Stimulated activated CD4-positive, alpha-beta T cell treated with anti-CD3 and anti-CD28 coated beads, TNF-alpha, amount 100 ng/mL, for 1 hour (primary cell): ENCODE data around the gene EIF6.

Source experiments
- DNase-seq, 3 donors: peaks; one replicate each; pipeline ENCODE4 v3.0.0-alpha.2; 2020; ENCODE audit warnings: low read depth in 3 of 3, low spot score in 1 of 3

Gene EIF6

DNA sequence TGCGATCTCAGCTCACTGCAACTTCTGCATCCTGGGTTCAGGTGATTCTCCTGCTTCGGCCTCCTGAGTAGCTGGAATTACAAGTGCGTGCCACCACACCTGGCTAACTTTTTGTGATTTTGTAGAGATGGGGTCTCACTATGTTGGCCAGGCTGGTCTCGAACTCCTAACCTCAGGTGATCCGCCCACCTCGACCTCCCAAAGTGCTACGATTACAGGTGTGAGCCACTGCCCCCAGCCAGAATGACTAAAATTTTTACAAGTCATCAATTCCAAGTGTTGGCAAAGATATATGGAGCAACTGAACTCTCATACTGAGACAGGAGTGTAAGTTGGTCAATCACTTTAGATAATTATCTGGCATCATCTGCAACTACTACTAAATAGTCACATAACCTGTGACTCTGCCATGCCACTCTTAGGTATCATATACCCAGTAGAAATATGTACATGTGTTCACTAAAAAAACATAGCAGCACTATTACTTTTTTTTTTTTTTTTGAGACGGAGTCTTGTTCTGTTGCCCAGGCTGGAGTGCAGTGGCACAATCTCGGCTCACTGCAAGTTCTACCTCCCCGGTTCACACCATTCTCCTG lies 3.0 kb downstream of the EIF6 start:
- DNase-seq: no peak

DNA sequence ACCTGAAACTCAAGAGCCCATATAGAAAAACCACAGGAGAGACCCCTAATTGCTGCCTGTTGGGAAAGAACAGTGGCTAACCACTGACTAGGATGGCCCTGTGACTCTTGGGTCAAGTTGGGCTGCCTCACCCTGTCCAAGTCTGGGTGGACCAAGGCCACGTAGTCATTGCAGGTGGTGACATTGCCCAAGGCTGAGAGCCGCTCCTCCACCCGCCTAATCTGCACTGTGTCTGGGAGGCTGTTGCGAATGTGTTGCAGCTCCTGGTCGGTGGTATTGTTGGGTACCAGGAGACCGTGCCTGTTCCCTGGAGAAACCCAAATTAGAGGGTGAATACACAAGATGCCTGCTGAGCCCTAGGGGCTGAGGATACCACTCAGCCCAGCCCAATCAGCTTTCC lies 4.0 kb downstream of the EIF6 start:
- DNase-seq: no peak

DNA sequence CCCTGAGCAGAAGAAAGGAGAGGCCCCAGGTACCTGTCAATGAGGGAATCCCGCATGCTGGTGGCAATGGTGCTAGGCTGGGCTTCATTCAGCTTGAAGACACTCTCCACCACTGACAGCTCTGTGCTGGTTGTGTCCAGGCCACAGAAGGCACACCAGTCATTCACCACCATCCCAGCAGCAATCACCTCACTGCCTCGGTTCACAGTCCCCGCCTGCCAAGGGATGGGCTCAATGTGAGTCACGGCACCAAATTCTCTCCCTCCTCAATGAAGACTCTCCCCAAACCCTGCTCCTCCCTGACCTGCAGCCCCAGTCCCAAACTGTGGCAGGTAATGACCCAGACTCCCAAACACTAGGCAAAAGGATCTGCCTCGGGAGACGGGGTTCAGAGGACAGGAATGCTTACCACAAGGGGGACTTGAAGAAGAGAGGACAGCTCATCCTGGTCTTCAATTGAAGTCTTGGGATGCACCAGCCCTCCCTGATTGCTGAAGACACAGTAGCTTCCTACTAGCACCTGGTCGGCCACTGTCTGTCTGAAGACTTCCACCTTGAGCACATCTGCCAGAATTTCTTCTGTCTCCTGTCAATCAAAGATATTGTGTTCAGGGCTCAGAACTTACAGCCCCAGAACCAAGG lies 4.9 kb downstream of the EIF6 start:
- no peak for DNase-seq

GRCh38 chr20:35279040-35279439 lies 5.5 kb downstream of the EIF6 start:
- DNase-seq: no peak

DNA sequence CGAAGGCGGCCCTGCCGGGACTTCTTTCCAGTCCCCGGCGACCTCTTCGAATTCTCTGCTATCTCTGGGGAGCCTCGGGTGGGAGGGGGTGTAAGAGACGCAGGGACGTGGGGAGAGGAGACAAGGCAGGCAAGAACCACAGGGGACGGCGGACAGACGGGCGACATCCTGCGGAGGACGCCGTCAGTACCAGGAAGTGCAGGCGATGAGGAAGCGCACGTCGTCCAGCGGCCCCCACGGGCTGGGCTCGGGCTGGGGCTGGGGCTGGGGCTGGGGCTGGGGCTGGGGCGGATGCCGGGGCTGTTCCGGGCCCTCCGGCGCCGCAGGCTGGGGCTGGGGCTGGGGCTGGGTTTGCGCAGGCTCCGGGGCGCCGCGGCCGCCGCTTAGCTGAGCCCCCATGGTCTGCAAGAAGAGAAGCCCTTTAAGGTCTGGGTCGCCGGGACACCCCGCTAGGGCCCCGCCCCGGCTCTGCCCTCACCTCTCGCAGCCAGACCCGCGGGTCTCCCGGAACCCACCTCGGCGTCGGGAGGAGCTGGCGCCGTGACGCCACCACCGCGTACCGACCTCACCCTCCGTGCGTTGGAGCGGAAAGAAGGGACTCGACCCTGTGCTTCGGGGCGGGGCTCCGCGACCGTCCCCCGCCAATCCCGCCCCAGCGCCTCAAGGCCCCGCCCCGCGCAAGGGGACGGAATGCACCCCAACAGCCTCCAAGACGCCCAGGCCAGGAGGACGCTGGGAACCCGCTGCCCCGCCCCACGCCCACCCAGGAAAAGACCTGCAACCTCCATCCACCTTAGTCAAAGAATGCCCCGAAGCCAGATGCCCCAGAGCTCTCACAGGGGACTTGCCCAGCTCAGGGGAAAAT lies 6.8 kb downstream of the EIF6 start, which contains the start of gene MMP24OS:
MMP24OS (minus strand) TSS at position 592 of the 865 bp plus-strand sequence; CDS start at position 399, 193 bp downstream.
- peak; percentile 69 to 78 (median 70) for DNase-seq

GRCh38 chr20:35277127-35277526 lies 7.4 kb downstream of the EIF6 start:
- DNase-seq: no peak

DNA sequence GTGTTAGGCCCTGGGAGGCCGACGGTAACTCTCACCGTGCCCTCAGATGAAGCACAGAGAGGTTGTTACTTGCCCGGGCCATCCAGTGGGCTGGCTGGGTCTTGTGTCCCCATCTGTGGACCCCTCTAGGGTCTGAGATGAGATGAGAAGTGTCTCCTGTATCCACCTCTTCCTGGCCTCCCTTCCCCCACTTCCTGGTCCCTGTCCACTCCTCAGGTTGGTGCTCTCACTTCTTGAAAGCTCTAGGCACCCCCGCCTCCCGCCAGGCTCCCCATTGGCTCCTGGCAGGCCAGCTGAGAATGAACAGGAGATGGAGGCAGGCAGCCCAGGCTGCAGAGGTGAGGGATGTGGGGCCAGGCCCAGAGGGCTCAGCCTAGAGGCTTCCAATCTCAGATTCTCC lies 8.2 kb downstream of the EIF6 start:
- no peak for DNase-seq

DNA sequence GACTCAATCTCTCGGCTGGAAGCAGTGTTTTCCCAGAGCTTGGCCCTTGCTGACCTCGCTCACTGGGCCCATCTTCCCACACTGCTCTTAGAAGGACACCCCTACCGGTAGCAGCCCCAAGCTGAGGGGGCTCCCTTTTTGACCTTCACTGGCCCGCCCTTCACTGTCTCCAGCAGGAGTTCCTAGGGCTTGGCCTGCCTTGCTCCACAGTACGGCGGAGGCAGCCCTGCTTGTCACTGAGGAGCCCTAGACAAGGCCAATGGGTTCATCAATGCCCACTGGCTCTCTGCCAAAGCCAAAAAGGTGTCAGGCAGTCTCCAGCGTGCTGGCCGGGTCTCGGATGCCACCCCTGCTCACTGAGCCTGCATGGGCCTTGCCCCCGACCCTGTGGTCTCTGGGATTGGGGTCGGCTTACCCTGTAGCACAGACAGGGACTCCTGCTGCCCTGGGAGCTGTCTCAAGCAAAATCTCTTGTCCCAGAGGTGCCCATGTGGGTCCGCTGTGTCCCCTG lies 8.8 kb downstream of the EIF6 start:
- no peak for DNase-seq

DNA sequence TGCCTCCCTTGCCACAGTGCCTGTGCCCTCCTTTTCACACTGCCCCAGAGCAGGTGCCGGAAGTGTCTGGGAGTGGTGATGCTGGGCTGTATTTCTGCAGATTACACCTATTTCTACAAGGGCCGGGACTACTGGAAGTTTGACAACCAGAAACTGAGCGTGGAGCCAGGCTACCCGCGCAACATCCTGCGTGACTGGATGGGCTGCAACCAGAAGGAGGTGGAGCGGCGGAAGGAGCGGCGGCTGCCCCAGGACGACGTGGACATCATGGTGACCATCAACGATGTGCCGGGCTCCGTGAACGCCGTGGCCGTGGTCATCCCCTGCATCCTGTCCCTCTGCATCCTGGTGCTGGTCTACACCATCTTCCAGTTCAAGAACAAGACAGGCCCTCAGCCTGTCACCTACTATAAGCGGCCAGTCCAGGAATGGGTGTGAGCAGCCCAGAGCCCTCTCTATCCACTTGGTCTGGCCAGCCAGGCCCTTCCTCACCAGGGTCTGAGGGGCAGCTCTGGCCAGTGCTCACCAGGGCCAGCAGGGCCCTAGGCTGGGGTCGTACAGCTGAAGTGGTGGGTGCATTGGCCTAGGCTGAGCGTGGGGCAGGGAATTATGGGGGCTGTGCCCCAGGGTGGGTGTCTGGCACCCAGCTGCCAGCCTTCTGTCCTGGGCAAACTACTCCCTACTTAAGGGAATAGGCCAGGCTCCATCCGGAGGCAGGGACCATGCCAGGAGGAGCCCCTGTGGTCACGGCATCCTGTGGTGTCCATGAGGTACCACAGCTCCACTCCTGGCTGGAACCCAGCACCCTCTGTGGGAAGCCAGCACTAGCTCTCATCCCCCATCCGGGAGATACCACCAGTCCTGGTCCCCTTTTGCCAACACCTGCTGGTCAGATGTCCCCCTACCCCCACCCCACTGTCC lies 10.1 kb downstream of the EIF6 start:
- no peak for DNase-seq

DNA sequence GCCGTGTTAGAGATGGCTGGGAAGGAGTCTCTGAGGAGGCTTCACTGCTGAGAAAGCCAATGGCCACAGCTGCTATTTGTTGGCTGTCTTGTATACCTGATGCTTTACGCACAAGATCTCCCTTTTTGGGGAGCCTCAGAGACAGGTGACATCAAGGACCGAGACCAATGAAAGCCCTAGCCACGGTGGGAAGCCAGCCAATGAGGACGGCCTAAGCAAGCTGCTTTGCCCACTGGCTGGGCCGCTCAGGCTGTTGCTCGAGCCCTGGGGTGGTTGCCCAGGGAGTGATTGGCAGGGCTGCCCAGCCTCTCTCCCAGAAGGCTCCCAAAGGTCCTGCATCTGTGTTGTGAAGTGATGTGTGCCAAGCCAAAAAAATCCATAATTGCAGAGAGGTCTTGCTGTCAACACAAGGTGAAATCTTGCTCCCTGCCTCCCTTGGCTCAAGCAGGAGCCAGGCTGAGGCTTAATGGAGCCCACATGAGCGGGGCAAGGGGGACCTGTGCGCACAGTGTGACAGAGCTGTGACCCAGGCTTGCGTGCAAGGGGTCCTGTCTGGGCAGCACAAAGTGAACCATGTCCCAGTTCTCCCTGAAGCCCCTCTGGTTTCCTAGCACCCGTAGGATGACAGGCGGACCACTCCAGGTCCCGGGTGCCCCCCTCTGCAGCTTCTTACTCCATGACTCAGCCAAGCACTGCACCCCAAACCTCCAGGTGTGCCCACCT lies 11.0 kb downstream of the EIF6 start:
- DNase-seq: no peak

GRCh38 chr20:35271904-35272303 lies 12.7 kb downstream of the EIF6 start:
- DNase-seq: no peak

DNA sequence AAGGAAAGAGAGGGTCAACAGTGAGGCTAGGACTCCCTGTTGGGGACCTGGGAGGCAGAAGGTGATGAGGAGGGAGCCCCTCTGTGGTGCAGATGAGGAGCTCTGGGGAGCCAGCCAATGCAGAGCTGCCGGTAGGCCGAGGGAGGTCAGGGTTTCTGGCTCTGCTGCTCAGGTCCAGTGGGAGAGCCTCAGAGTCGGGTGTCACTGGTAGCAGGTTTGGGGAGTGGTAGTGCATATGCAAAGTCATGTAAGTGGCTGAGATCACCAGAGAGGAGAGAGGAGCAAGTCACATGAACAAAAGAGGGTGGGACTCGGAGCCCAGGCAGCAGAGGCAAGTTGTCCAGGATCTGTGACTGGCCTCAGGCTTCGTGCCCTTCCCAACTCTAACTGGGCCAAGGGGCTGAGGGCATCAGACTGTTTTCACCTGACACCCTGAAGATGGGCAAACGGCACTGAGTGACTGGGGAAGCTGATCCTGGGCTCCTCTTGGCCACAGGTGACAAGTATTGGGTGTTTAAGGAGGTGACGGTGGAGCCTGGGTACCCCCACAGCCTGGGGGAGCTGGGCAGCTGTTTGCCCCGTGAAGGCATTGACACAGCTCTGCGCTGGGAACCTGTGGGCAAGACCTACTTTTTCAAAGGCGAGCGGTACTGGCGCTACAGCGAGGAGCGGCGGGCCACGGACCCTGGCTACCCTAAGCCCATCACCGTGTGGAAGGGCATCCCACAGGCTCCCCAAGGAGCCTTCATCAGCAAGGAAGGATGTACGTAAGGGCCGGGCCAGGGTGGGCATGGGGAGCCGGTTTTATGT lies 13.3 kb downstream of the EIF6 start:
- DNase-seq: no peak

GRCh38 chr20:35270021-35270902 lies 14.3 kb downstream of the EIF6 start:
- no peak for DNase-seq

DNA sequence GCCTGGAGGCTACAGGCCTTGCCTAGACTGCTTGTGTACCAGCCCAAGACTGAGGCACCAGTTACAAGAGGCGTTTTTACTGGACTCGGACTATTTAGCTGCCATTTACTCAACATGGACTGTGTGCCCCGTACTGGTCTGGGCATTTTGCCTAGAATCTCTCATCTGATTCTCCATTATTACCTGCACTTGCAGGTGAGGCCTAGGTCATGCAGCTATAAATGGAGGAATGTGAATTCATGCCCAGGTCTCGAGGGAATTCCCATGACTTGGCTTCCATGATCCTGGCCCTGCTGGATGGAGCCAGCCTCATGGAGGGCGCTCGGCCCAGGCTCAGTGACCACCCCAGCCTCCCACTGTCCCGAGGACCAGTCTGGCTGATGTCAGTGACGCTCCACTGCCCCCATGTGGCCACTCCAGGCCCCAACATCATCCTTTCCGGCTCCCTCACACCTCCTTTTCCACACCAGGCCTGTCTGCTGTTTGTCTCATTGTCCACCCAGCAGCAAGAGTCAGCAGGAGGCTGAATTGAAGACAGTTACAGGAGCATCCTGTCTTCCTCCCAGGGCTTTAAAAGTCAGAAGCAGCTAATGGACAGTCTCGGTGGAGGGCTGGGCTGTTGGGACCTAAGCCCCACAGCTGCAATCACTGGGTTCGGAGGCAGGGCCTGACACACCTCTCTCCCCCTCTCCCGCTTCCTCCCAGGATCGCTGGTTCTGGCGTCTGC lies 15.4 kb downstream of the EIF6 start:
- DNase-seq: no peak

GRCh38 chr20:35267092-35267491 lies 17.5 kb downstream of the EIF6 start:
- no peak for DNase-seq

DNA sequence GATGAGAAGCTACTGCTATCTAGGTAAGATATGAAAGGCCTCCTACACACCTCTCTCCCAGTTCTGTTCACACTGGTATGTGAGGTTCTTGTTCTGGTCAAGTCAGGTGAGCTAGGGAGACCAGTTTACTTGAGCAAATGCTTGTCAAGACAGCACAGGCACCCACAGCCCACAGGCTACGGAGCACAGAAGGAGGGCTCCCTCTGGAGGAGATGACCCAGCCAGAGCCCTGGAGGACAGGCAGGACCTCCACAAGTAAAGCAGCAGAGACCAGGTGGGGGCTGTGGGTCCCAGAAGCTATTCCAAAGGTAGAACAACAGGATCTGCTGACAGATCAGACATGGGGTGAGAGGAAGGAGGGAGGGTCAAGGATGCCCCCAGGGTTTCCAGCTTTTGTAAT lies 19.8 kb downstream of the EIF6 start:
- DNase-seq: no peak

DNA sequence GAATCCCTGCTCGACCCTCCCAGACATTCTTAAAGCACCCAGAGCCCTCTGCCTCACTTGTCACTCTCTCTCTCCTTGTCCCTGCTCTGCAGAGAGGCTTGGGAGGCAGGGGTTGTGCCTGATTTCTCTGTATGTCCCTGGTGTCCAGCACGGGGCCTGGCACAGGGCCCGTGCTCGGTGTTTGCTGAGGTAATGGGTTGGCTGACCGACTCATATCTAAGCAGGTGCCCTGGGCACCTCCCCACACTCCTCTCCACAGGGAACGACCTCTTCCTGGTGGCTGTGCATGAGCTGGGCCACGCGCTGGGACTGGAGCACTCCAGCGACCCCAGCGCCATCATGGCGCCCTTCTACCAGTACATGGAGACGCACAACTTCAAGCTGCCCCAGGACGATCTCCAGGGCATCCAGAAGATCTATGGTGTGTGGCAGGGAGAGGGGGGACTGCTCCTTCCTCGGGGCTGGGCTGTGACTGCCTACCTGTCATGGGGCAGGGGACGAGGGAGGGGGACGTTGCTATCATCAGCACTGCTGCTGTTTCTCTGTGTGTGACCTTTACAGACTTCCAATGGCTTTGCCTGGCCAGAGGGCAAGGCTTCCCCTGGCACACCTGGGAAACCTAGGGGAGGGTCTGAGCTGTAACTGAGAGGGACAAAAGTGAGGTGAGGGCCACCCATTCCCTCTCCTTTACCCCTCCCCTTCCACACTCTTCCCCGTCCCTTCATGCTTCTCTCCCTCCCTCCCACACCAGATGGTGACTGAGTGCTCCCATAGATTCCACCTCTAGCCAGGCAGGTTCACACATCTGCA lies 20.8 kb downstream of the EIF6 start:
- no peak for DNase-seq
